GM21390 (cell line): ENCODE measurements around the gene ESPN.

ENCODE experiments used
- ATAC-seq: cut with Tn5 transposase; IDR thresholded peaks from one replicate; pipeline ENCODE4 v1.9.1; 2021; ENCODE audit not compliant: unreplicated experiment

The ESPN gene

GRCh38 chr1:6508816-6509189, 84.2 kb downstream of the ESPN start:
- ATAC-seq, result no peak

GRCh38 chr1:6509220-6509918, 84.8 kb downstream of the ESPN start:
- ATAC-seq, result no peak

DNA sequence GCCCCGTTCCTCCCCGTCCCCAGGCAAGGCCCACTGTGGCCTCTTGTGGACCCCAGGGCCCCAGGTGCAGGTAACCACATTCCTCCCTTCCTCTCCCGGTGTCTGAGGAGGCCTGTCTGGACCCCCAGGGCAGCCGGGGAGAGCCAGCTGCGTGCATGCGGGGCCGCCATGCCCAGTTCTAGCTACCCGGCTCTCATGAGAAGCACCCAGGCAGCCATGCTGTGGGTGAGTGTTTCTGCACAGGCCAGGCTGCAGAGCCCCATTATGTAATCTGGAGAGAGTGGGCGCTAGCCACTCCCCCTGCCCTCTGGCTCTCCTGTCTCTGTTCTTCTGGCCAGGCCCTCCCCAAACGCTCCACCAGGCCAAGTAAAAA, 85.3 kb downstream of the ESPN start:
- ATAC-seq, result no peak

DNA sequence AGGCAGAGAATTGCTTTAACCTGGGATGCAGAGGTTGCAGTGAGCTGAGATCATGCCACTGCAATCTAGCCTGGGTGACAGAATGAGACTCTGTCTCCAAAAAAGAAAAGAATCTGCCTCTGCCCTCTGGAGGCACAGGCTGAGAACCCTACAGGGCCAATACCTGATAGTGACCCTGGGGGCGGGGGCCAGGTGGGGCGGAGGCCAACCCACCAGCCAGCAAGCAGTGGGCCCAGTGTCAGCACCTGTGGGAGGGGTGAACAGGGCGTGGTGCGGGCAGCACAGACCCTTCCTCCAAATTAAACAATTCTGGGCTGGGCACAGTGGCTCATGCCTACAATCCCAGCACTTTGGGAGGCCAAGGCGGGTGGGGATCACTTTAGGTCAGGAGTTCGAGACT, 85.9 kb downstream of the ESPN start:
- ATAC-seq, result no peak
